Liver (tissue), 3 donors: ENCODE measurements around the gene SERPINB8.

Experiments
- GABPA ChIP-seq, 2 donors: IDR thresholded peaks in 1 of 2; conservative IDR thresholded peaks in 1 of 2; 2 replicates each; pipeline ENCODE4 v1.6.1; 2016; ENCODE audit warnings: antibody characterized with exemption in 2 of 2, mild to moderate bottlenecking in 1 of 2, moderate library complexity in 1 of 2
- JUND ChIP-seq, 2 donors: IDR thresholded peaks; 2 replicates each; pipeline ENCODE4 v1.6.1; 2016; ENCODE audit warnings: antibody characterized with exemption in 2 of 2
- RAD21 ChIP-seq, 2 donors: IDR thresholded peaks; 2 replicates each; pipeline ENCODE4 v1.6.1; 2016; ENCODE audit warnings: antibody characterized with exemption in 2 of 2, mild to moderate bottlenecking in 2 of 2
- YY1 ChIP-seq: IDR thresholded peaks from 2 replicates; pipeline ENCODE4 v1.6.1; 2016; ENCODE audit warnings: antibody characterized with exemption, mild to moderate bottlenecking
- TF ChIP-seq, protein P1 (sequence below): fragments of 150-350 bp; IDR thresholded peaks from 2 replicates; pipeline ENCODE4 v1.5.1; 2017; ENCODE audit warnings: improper control_type of control experiment, low read depth, low read length; ENCODE audit not compliant: missing input control
- TF ChIP-seq, protein P2 (sequence below): IDR thresholded peaks from 2 replicates; pipeline ENCODE4 v1.6.1; 2016; ENCODE audit warnings: antibody characterized with exemption, mild to moderate bottlenecking
- TF ChIP-seq, protein P3 (sequence below): IDR thresholded peaks from 2 replicates; pipeline ENCODE4 v1.6.1; 2016; ENCODE audit warnings: antibody characterized with exemption
- TF ChIP-seq, protein P4 (sequence below): IDR thresholded peaks from 2 replicates; pipeline ENCODE4 v1.6.1; 2016; ENCODE audit warnings: antibody characterized with exemption
- donor health status: healthy.
- donor health status: healthy.

DNA sequence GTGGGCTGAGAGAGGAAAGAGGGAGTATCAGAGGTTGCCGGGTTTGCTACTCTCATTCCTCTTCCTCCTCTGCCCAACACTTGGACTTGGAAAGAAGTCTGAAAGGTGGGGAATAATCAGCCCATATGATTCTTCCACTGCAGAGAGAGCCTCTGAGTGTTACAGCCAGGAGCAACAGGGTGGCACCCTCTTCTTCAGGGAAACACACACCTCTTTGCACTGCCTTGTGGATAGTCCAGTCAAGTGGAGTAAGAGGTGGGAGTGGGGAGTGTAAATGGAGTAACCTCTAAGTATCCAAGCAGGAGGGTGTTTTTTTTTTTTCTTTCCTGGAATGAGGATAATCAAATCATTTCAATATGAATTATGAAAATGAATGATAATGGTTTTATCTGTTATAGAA lies 9.0 kb upstream of the SERPINB8 start:
- TF ChIP-seq, protein P1, sequence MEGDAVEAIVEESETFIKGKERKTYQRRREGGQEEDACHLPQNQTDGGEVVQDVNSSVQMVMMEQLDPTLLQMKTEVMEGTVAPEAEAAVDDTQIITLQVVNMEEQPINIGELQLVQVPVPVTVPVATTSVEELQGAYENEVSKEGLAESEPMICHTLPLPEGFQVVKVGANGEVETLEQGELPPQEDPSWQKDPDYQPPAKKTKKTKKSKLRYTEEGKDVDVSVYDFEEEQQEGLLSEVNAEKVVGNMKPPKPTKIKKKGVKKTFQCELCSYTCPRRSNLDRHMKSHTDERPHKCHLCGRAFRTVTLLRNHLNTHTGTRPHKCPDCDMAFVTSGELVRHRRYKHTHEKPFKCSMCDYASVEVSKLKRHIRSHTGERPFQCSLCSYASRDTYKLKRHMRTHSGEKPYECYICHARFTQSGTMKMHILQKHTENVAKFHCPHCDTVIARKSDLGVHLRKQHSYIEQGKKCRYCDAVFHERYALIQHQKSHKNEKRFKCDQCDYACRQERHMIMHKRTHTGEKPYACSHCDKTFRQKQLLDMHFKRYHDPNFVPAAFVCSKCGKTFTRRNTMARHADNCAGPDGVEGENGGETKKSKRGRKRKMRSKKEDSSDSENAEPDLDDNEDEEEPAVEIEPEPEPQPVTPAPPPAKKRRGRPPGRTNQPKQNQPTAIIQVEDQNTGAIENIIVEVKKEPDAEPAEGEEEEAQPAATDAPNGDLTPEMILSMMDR, result no peak
- TF ChIP-seq YY1 (no peak), RAD21 (IDR thresholded peaks at IDR 0.05) (no peak), JUND (IDR thresholded peaks at IDR 0.05) (no peak), GABPA (IDR thresholded peaks at IDR 0.05 in 1 of 2, conservative IDR thresholded peaks at IDR 0.05 in 1 of 2) (no peak)
- TF ChIP-seq, protein P2, sequence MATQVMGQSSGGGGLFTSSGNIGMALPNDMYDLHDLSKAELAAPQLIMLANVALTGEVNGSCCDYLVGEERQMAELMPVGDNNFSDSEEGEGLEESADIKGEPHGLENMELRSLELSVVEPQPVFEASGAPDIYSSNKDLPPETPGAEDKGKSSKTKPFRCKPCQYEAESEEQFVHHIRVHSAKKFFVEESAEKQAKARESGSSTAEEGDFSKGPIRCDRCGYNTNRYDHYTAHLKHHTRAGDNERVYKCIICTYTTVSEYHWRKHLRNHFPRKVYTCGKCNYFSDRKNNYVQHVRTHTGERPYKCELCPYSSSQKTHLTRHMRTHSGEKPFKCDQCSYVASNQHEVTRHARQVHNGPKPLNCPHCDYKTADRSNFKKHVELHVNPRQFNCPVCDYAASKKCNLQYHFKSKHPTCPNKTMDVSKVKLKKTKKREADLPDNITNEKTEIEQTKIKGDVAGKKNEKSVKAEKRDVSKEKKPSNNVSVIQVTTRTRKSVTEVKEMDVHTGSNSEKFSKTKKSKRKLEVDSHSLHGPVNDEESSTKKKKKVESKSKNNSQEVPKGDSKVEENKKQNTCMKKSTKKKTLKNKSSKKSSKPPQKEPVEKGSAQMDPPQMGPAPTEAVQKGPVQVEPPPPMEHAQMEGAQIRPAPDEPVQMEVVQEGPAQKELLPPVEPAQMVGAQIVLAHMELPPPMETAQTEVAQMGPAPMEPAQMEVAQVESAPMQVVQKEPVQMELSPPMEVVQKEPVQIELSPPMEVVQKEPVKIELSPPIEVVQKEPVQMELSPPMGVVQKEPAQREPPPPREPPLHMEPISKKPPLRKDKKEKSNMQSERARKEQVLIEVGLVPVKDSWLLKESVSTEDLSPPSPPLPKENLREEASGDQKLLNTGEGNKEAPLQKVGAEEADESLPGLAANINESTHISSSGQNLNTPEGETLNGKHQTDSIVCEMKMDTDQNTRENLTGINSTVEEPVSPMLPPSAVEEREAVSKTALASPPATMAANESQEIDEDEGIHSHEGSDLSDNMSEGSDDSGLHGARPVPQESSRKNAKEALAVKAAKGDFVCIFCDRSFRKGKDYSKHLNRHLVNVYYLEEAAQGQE, result no peak
- TF ChIP-seq, protein P3, sequence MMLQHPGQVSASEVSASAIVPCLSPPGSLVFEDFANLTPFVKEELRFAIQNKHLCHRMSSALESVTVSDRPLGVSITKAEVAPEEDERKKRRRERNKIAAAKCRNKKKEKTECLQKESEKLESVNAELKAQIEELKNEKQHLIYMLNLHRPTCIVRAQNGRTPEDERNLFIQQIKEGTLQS, result no peak
- TF ChIP-seq, protein P4, sequence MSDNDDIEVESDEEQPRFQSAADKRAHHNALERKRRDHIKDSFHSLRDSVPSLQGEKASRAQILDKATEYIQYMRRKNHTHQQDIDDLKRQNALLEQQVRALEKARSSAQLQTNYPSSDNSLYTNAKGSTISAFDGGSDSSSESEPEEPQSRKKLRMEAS, result no peak
